ENCODE data around the gene LAMB4. TPM values are rescaled to one million over a fixed set of nuclear protein-coding genes. Genes with fewer than 3 reads are reported as not detected.

Gene LAMB4
- total RNA-seq, 1 donor from 2014 or later: 0.47 TPM

DNA sequence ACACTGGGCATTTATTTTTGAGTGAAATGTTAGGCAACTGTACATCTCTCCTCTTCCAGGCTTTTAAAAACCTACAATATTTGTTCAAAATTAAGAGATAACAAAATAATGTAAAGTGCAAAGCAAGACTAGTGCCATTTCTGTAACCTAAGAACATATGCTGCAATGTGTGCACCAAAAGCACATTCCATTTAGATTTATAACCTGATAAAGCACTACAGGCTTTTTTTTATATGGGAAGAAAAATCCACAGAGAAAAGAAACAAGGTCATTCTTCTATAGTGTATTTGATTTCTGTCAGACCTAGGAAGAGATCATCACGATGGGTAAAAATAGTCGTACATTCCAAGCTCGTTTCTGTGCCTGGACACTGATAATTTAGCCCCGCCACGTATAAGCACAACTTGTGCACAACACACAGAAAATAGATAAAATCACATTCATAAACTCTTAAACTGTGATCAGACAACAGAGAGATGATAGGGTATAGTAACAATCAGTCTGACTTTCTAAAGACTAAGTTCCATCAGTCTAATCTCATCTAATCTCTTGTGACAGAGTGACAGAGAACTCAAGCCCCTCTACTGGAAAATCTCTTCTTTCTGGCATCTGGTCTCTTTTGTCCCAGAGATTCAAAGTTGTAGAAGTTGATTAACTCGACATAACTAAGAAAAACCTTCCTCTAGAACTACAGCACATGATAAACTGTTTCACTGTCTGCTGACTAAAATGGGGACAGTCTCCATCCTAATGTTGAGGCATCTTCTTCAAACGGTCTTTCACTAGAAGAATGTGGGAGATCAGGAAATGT lies 133.9 kb downstream of the LAMB4 start:
- DNase-seq: no peak

DNA sequence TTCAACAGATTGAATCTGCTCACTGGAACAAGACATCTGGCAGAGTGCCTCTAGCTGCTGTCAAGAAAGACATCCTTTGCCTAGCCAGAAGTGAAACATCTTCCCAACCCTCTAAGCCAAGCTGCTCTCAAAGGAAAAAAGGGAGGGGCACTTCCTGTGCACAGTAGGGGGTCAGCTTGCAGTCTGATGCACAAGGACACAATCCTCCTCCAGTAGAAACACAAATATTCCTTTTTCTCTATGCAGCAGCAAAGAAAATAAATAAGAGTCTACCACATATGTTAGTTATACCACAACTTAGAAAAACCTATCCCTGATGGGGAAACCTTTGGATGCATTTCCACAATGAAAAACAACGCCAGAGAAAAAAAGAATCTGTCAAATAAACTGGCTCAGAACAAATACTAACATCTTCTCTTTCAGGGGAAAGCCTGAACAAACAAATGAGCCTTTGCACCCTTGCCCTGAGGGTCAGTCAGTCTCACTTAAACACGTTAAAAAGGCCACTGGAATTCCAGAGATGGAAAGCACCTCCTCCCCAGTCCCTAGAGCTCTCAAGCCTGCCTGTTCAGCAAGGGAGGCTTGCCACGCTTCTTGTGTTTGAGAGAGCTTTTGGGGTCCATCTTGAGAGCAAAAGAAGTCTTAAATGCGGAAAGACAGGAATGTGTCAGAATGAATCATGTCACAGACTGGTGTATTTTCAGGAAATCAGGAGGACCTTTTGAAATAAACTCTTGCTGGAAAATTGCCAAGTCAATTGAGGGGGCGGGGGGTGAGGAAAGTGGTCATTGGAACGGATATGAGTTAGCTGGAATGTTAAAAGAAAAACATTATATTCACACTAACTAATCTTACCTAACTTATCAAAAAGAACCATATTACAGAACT lies 134.7 kb downstream of the LAMB4 start:
- no peak for DNase-seq

- no peak for DNase-seq
Observed at GRCh38 chr7:107994421-107995030, 135.6 kb downstream of the LAMB4 start.

- DNase-seq: no peak
Observed at GRCh38 chr7:107993891-107994291, 136.3 kb downstream of the LAMB4 start.

GRCh38 chr7:107989618-107990373 lies 140.4 kb downstream of the LAMB4 start:
- no peak for DNase-seq

- DNase-seq: no peak
Observed at GRCh38 chr7:107982918-107983389, 147.2 kb downstream of the LAMB4 start.

DNA sequence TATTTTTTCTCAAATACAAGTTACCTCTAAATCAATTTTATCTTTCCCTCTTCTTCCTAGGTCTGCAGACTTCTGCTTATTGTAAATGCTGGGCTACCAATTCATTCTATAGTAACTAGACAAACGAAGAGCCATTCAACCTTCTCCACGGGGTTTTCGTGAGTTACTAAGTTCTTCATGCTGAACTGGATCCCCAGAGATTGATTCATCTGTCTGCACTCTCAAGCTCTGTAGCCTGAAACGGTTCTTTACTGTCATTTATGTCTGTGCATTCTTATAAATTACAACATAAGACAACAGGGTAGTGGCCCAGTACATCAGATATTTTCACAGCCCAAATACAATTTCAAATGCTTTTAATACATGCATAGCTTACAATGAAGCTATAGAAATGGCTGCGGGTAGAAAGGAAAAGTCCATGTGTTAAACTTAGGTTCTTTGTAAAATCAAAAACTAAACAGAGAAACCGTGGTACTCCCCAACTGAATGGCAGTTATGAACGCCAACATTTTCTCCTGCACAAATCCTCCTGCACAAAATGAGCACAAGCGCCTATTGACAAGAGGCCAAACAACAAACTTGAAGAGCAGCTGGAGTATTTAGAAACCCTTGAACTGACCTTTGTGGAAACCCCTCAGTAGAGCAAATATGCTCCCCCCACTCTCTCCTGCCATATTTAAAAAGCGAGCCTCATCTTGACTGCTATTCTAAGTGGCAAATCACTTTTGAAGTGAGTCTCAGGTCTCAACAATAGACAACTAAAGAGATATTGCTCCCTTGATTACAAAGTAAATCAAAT lies 147.9 kb downstream of the LAMB4 start:
- no peak for DNase-seq

- no peak for DNase-seq
Observed at GRCh38 chr7:107981466-107981865, 148.7 kb downstream of the LAMB4 start.

DNA sequence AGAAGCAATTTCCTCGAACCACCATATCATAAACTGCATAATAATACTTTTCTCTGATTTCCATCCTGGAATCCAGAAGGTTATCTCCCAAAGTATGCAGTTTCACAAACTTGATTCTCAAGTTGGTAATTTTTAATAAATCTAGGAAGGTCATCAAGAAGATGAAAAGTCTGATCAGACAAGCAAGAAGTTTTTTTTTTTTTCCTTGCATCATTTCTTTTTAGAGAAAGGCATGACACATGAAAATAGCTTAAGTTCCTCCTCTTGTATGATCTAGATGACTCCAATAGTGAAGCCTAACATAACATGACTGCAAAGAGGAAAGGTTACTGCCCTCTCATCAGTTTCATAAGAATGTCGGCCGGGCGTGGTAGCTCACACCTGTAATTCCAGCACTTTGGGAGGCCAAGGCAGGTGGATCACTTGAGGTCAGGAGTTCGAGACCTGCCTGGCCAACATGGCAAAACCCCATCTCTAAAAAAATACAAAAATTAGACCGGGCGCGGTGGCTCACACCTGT lies 149.4 kb downstream of the LAMB4 start:
- DNase-seq: no peak

DNA sequence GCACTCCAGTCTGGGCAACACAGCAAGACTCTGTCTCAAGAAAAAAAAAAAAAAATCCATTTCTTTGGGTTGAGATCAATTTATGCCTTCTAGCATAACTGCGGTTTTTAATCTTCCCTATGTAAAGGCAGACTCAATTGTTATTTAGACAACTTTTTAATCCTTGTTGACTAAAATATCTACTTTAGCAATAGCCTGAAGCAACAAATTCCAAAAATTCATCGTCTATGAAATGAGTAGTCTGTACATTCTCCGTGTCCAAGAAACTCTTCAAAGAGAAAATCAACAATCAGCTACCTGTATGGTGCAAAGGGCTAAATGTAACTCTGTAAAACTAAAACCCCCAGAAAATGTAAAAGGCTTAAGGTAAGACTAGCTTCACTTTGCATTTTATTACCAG lies 150.0 kb downstream of the LAMB4 start:
- no peak for DNase-seq

DNA sequence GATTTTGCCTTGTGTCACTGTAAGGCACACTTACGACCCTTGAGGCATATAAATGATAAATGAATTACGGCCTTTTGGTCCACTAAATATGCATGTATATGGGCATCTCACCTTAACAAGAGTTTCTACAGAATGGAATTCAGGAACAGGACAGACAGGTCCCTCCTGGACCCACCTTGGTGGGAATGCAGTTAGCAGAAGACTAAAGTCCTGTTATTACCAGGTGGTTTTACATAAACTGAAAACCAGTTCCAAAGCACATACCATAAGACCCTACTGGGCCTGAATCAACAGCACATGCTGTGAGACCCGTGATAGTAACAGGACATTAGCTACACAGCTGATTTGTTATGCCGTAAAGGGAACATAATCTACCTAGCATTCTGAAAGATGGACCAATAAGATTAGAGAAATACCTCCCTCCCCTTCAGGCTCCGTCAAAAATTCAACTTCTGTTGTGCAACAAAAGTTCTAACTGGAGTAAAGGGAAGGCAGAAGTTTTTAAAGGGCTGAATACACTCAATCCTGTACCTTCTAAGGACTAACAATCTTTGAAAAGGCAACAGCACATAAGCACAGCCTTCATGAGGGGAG lies 151.2 kb downstream of the LAMB4 start:
- DNase-seq: no peak

DNA sequence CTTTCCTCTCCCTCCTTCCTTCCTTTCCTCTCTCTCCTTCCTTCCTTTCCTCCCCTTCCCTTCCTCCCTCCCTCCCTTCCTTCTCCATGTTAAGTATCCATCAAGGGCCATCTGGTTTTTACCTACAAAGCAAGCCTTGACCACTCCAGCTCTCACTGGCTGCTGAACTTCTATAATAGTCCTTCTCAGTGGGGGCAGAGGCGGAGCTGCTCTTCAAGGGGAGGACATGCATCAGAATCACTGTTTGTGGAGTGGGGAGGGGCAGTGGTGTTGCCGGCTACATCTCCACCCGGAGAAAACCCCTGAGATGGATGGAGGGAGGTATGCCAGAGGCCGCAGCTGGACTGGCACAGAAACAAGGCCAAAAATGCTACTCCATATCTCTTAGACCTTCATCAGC lies 153.1 kb downstream of the LAMB4 start:
- no peak for DNase-seq

DNA sequence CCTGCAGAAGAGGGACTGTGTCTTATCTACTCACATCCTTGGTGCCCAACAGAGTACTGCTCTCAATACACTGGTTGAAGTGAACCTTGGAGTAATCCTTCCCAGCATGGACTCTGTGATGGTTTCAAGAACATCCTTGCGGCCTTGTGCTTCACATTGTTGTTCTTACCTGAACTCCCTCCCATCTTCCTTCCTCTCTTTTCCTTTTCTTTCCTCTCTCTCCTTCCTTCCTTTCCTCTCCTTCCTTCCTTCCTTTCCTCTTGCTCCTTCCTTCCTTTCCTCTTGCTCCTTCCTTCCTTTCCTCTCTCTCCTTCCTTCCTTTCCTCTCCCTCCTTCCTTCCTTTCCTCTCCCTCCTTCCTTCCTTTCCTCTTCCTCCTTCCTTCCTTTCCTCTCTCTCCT lies 153.5 kb downstream of the LAMB4 start:
- DNase-seq: no peak

- DNase-seq: no peak
Observed at GRCh38 chr7:107975394-107976013, 154.7 kb downstream of the LAMB4 start.

DNA sequence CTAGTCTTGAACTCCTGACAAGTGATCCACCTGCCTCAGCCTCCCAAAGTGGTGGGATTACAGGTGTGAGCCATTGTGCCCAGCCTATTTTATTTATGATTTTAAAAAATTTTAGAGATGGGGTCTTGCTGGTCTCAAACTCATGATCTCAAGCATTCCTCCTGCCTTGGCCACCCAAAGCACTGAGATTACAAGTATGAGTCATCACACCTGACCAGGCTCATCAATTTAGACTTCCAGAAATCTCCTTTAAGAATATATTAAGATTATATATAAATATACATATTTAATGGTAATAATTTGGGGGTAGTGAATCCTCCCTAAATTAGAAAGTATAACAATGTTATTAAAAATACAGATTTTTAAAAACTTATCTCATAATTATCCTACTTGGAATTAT lies 156.3 kb downstream of the LAMB4 start:
- no peak for DNase-seq

Small RNA genes within 50 kb of the gene (small RNA-seq; reads per million reads assigned to genes)
- 0.12 reads per million for gene RF00012

Other genes starting within 250 kb of the LAMB4 start
- 70.5 TPM for gene DLD, start 239.2 kb downstream of the LAMB4 start, total RNA-seq
- 31.4 TPM for gene LAMB1, start 127.2 kb downstream of the LAMB4 start, total RNA-seq

All from occipital lobe (tissue), 3 donors.